Astrocyte (in vitro differentiated cells and primary cell): Measurements from ENCODE around the gene ZBTB1. TPM values are rescaled to one million over a fixed set of nuclear protein-coding genes. Genes with fewer than 3 reads are reported as not detected.
"Not testable (repeated sequence)": the region's sequence is repeated elsewhere in the genome, so short reads cannot be mapped to it uniquely, and the experiment has no call there.

ENCODE experiments used
- DNase-seq: peaks from one replicate; pipeline ENCODE4 v3.0.0-alpha.2; 2010; ENCODE audit warnings: low read depth
- FAIRE-seq: peaks from 2 replicates; lab custom pipeline; 2011; peaks lifted over from hg19 to GRCh38; lab: Jason Lieb, UNC
- H2AFZ ChIP-seq: 2 replicates; pipeline ENCODE4 v1.6.0; 2012; ENCODE audit warnings: low read depth, low read length, inconsistent platforms
- H3K27ac ChIP-seq: 2 replicates; pipeline ENCODE4 v1.5.1; 2011; ENCODE audit warnings: low read depth, low read length, inconsistent platforms
- H3K27me3 ChIP-seq: 2 replicates; pipeline ENCODE4 v1.6.0; 2011; ENCODE audit warnings: low read length, inconsistent platforms; ENCODE audit not compliant: insufficient read depth
- H3K36me3 ChIP-seq: 2 replicates; pipeline ENCODE4 v1.5.1; 2011; ENCODE audit warnings: low read length, inconsistent platforms; ENCODE audit not compliant: insufficient read depth
- H3K4me1 ChIP-seq: 2 replicates; pipeline ENCODE4 v1.5.1; 2011; ENCODE audit warnings: low read length, inconsistent platforms; ENCODE audit not compliant: insufficient read depth
- H3K4me2 ChIP-seq: 2 replicates; pipeline ENCODE4 v1.6.0; 2012; ENCODE audit warnings: low read length, inconsistent platforms
- H3K4me3 ChIP-seq: 2 replicates; pipeline ENCODE4 v1.5.1; 2011; ENCODE audit warnings: low read depth, mild to moderate bottlenecking, low read length, inconsistent platforms; ENCODE audit not compliant: insufficient read depth
- H3K79me2 ChIP-seq: 2 replicates; pipeline ENCODE4 v1.6.0; 2012; ENCODE audit warnings: mild to moderate bottlenecking, low read length, inconsistent platforms; ENCODE audit not compliant: insufficient read depth
- H3K9ac ChIP-seq: 2 replicates; pipeline ENCODE4 v1.6.0; 2012; ENCODE audit warnings: mild to moderate bottlenecking, low read length, inconsistent platforms
- H3K9me3 ChIP-seq: 2 replicates; pipeline ENCODE4 v1.5.1; 2012; ENCODE audit warnings: low read depth, mild to moderate bottlenecking, low read length, inconsistent platforms; ENCODE audit not compliant: insufficient read depth
- H4K20me1 ChIP-seq: 2 replicates; pipeline ENCODE4 v1.6.0; 2012; ENCODE audit warnings: low read length, inconsistent platforms; ENCODE audit not compliant: insufficient read depth
- H3K27ac Mint-ChIP-seq: one replicate; pipeline ENCODE4 v1.8.0; 2021; ENCODE audit warnings: mild to moderate bottlenecking, mixed read lengths; ENCODE audit not compliant: unreplicated experiment
- H3K27me3 Mint-ChIP-seq: one replicate; pipeline ENCODE4 v1.8.0; 2021; ENCODE audit warnings: low read depth, mixed read lengths; ENCODE audit not compliant: unreplicated experiment
- H3K36me3 Mint-ChIP-seq: one replicate; pipeline ENCODE4 v1.8.0; 2021; ENCODE audit warnings: low read depth, mixed read lengths; ENCODE audit not compliant: unreplicated experiment
- H3K4me1 Mint-ChIP-seq: one replicate; pipeline ENCODE4 v1.8.0; 2021; ENCODE audit warnings: low read depth, mixed read lengths; ENCODE audit not compliant: unreplicated experiment
- H3K4me3 Mint-ChIP-seq: one replicate; pipeline ENCODE4 v1.8.0; 2021; ENCODE audit warnings: mild to moderate bottlenecking, moderate library complexity, mixed read lengths; ENCODE audit not compliant: unreplicated experiment
- H3K9me3 Mint-ChIP-seq: one replicate; pipeline ENCODE4 v1.8.0; 2021; ENCODE audit warnings: mild to moderate bottlenecking, mixed read lengths; ENCODE audit not compliant: unreplicated experiment
- CTCF ChIP-seq: IDR thresholded peaks from 2 replicates; pipeline ENCODE4 v1.5.1; 2011; ENCODE audit warnings: low read depth, mild to moderate bottlenecking, inconsistent platforms, low read length, moderate library complexity; ENCODE audit not compliant: insufficient read depth
- EZH2 ChIP-seq: IDR thresholded peaks from 2 replicates; pipeline ENCODE4 v1.6.1; 2012; ENCODE audit warnings: mild to moderate bottlenecking, low read length, inconsistent platforms; ENCODE audit not compliant: insufficient read depth
- total RNA-seq: library from RNA; stranded (reverse); gene quantifications from 2 replicates; pipeline ENCODE4 v1.2.1, GENCODE V29; 2021

The ZBTB1 gene
- total RNA-seq, 1 donor from 2014 or later = 43.0 TPM

DNA sequence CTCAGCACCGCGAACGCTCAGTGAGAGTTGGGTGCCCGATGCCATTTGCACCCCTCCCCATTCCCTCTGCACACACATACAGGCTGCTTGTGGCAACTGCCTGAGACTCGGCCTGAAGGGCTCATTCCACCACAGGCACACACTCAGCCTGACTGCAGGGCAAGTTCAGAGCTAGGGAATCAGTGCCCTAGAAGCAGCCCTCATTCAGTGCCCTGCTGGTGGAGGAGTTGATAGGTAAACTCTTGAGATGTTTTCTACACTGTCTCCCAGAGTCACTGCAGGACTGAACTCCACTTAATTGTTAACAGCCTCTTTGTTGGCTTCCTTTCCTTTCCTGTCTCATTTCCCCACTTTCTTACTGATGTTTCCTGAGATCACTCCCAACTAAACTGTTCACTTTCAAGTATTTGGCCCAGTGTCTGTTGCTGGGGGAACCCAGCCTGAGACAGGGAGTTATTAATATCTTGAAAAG is 62.1 kb downstream of the ZBTB1 start:
- Histone ChIP-seq H3K27ac (no peak overlapping the region), H3K9ac (no peak overlapping the region), H3K4me3 (no peak overlapping the region), H3K9me3 (no peaks in the 10 kb centered on the region), H3K27me3 (peaks cover 3% of the 10 kb centered on the region), H2AFZ (no peak overlapping the region), H3K4me2 (no peak overlapping the region), H3K36me3 (no peaks in the 10 kb centered on the region), H3K4me1 (no peaks in the 10 kb centered on the region), H3K79me2 (no peaks in the 10 kb centered on the region), H4K20me1 (no peaks in the 10 kb centered on the region)
- Mint-ChIP-seq H3K27me3 (no peaks in the 10 kb centered on the region), H3K27ac (peak overlapping the region; percentile 84), H3K36me3 (no peaks in the 10 kb centered on the region), H3K9me3 (no peaks in the 10 kb centered on the region), H3K4me3 (peak overlapping the region; percentile 31), H3K4me1 (peaks cover 17% of the 10 kb centered on the region)
- no peak for DNase-seq
- no peak for FAIRE-seq
- no peak for TF ChIP-seq CTCF
- TF ChIP-seq EZH2 = no peak

DNA sequence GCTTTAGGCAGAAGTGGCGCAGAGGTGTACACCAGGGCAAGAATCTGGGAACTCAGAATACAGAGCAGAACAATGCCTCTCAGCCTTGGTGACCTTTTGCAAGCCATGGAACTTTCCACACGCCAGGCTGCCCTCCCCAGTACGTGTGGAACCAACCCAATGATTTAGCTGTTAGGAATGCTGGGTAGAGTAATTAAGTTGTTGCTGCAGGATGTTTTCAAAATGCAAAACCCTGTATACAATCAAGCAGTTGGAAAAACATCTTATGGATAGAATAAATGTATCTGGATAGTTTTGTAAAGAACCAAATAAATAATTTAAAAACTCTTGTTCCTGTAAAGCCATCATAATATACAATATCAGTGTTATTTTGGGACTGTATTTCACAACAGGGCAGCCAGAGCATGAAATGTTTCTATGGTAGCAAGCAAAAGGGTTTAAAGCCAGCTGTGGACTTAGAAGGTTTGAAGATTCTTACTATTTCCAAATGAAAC is 64.6 kb downstream of the ZBTB1 start:
- H4K20me1 ChIP-seq = no peaks in the 10 kb centered on the region
- Mint-ChIP-seq H3K4me1 (peaks cover 17% of the 10 kb centered on the region), H3K36me3 (no peaks in the 10 kb centered on the region), H3K9me3 (no peaks in the 10 kb centered on the region), H3K27me3 (no peaks in the 10 kb centered on the region), H3K27ac (peak overlapping the region; percentile 78), H3K4me3 (no peak overlapping the region)
- no peak for TF ChIP-seq CTCF
- TF ChIP-seq EZH2 = no peak
- H2AFZ ChIP-seq = no peak overlapping the region
- no peaks in the 10 kb centered on the region for H3K79me2 ChIP-seq
- H3K4me1 ChIP-seq = no peaks in the 10 kb centered on the region
- H3K4me3 ChIP-seq = no peak overlapping the region
- DNase-seq (peak; percentile 64), FAIRE-seq (no peak)
- H3K9me3 ChIP-seq = no peaks in the 10 kb centered on the region
- H3K36me3 ChIP-seq = no peaks in the 10 kb centered on the region
- H3K27ac ChIP-seq = no peak overlapping the region
- no peak overlapping the region for H3K9ac ChIP-seq
- no peaks in the 10 kb centered on the region for H3K27me3 ChIP-seq
- no peak overlapping the region for H3K4me2 ChIP-seq

DNA sequence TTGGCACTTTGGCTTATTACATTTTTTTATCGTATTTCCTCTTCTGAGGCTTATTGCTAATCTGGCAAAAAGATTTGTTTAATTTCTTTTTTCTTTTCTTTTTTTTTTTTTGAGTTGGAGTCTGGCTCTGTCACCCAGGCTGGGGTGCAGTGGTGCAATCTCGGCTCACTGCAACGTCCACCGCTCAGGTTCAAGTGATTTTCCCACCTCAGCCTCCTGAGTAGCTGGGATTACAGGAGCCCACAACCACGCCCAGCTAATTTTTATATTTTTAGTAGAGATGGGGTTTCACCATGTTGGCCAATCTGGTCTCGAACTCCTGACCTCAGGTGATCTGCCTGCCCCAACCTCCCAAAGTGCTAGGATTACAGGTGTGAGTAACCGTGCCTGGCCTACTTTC is 65.1 kb downstream of the ZBTB1 start:
- not testable (repeated sequence) for H3K4me3 Mint-ChIP-seq, H2AFZ ChIP-seq, H3K36me3 ChIP-seq, H3K4me1 ChIP-seq, DNase-seq, H3K27ac ChIP-seq, H3K27me3 ChIP-seq, H3K4me3 ChIP-seq, H3K79me2 ChIP-seq, H3K9ac ChIP-seq, H4K20me1 ChIP-seq, H3K9me3 Mint-ChIP-seq, H3K36me3 Mint-ChIP-seq, H3K27me3 Mint-ChIP-seq, H3K4me2 ChIP-seq, H3K9me3 ChIP-seq, FAIRE-seq
- peaks cover 17% of the 10 kb centered on the region for H3K4me1 Mint-ChIP-seq
- H3K27ac Mint-ChIP-seq = peak overlapping the region; percentile 78
